Liver (tissue), 9 donors: ENCODE results near the gene ITGA6. TPM values are rescaled to one million over a fixed set of nuclear protein-coding genes. Genes with fewer than 3 reads are reported as not detected.

Experiments
- DNase-seq: peaks from one replicate; pipeline ENCODE4 v3.0.0-alpha.2; 2017; ENCODE audit warnings: low spot score
- H3K27ac ChIP-seq, 2 donors: one replicate each; pipeline ENCODE4 v1.7.0; 2013; ENCODE audit warnings: inconsistent platforms in 2 of 2, low read length in 2 of 2, control low read depth in 1 of 2, low read depth in 1 of 2, mild to moderate bottlenecking in 1 of 2
- H3K27me3 ChIP-seq, 4 donors: one replicate each; pipeline versions ENCODE4 v1.6.1 to v1.7.0; 2013; ENCODE audit warnings: low read length in 3 of 4, inconsistent platforms in 1 of 4, mild to moderate bottlenecking in 1 of 4, moderate library complexity in 1 of 4; ENCODE audit not compliant: control insufficient read depth in 4 of 4, insufficient read depth in 4 of 4
- H3K36me3 ChIP-seq, 4 donors: one replicate each; pipeline versions ENCODE4 v1.6.1 to v1.7.0; 2013; ENCODE audit warnings: low read length in 3 of 4, mild to moderate bottlenecking in 3 of 4, low read depth in 1 of 4, moderate library complexity in 1 of 4; ENCODE audit not compliant: control insufficient read depth in 4 of 4, insufficient read depth in 3 of 4
- H3K4me1 ChIP-seq, 4 donors: one replicate each; pipeline versions ENCODE4 v1.6.1 to v1.7.0; 2013; ENCODE audit warnings: low read length in 3 of 4, mild to moderate bottlenecking in 3 of 4, moderate library complexity in 1 of 4; ENCODE audit not compliant: control insufficient read depth in 4 of 4, insufficient read depth in 4 of 4
- H3K4me3 ChIP-seq, 3 donors: one replicate each; pipeline versions ENCODE4 v1.6.1 to v1.7.0; 2013; ENCODE audit warnings: low read length in 3 of 3, control low read depth in 1 of 3, low read depth in 1 of 3, mild to moderate bottlenecking in 1 of 3
- H3K9ac ChIP-seq, 2 donors: one replicate each; pipeline ENCODE4 v1.7.0; 2013; ENCODE audit warnings: low read length in 2 of 2, mild to moderate bottlenecking in 2 of 2, moderate library complexity in 2 of 2, control low read depth in 1 of 2, low read depth in 1 of 2
- H3K9me3 ChIP-seq, 4 donors: one replicate each; pipeline versions ENCODE4 v1.6.1 to v1.7.0; 2013; ENCODE audit warnings: low read length in 3 of 4; ENCODE audit not compliant: control insufficient read depth in 4 of 4
- ATF3 ChIP-seq: IDR thresholded peaks from 2 replicates; pipeline ENCODE4 v1.6.1; 2016; ENCODE audit warnings: antibody characterized with exemption
- CTCF ChIP-seq: fragments of 150-350 bp; IDR thresholded peaks from 2 replicates; pipeline ENCODE4 v1.5.1; 2017; ENCODE audit warnings: improper control_type of control experiment, low read depth, low read length; ENCODE audit not compliant: missing input control
- EGR1 ChIP-seq, 2 donors: IDR thresholded peaks; 2 replicates each; pipeline ENCODE4 v1.6.1; 2016 to 2018; ENCODE audit warnings: antibody characterized with exemption in 2 of 2, low read depth in 2 of 2
- FOXA1 ChIP-seq: IDR thresholded peaks from 2 replicates; pipeline ENCODE4 v1.6.1; 2016; ENCODE audit warnings: antibody characterized with exemption
- FOXA2 ChIP-seq: IDR thresholded peaks from 2 replicates; pipeline ENCODE4 v1.6.1; 2016; ENCODE audit warnings: antibody characterized with exemption
- GABPA ChIP-seq, 2 donors: IDR thresholded peaks in 1 of 2; conservative IDR thresholded peaks in 1 of 2; 2 replicates each; pipeline ENCODE4 v1.6.1; 2016; ENCODE audit warnings: antibody characterized with exemption in 2 of 2, mild to moderate bottlenecking in 1 of 2, moderate library complexity in 1 of 2
- HNF4A ChIP-seq, 2 donors: conservative IDR thresholded peaks; 2 replicates each; pipeline ENCODE4 v1.6.1; 2016; ENCODE audit warnings: antibody characterized with exemption in 2 of 2, mild to moderate bottlenecking in 2 of 2
- HNF4G ChIP-seq: IDR thresholded peaks from 2 replicates; pipeline ENCODE4 v1.6.1; 2016; ENCODE audit warnings: antibody characterized with exemption
- JUND ChIP-seq, 2 donors: IDR thresholded peaks; 2 replicates each; pipeline ENCODE4 v1.6.1; 2016; ENCODE audit warnings: antibody characterized with exemption in 2 of 2
- MAX ChIP-seq: IDR thresholded peaks from 2 replicates; pipeline ENCODE4 v1.6.1; 2016; ENCODE audit warnings: antibody characterized with exemption
- NR2F2 ChIP-seq: IDR thresholded peaks from 2 replicates; pipeline ENCODE4 v1.6.1; 2016; ENCODE audit warnings: antibody characterized with exemption
- RAD21 ChIP-seq, 2 donors: IDR thresholded peaks; 2 replicates each; pipeline ENCODE4 v1.6.1; 2016; ENCODE audit warnings: antibody characterized with exemption in 2 of 2, mild to moderate bottlenecking in 2 of 2
- REST ChIP-seq: IDR thresholded peaks from 2 replicates; pipeline ENCODE4 v1.6.1; 2016; ENCODE audit warnings: antibody characterized with exemption, mild to moderate bottlenecking
- RXRA ChIP-seq, 2 donors: IDR thresholded peaks; 2 replicates each; pipeline ENCODE4 v1.6.1; 2017 to 2018; ENCODE audit warnings: antibody characterized with exemption in 2 of 2, mild to moderate bottlenecking in 1 of 2
- SP1 ChIP-seq: IDR thresholded peaks from 2 replicates; pipeline ENCODE4 v1.6.1; 2018; ENCODE audit warnings: antibody characterized with exemption, mild to moderate bottlenecking
- TAF1 ChIP-seq: conservative IDR thresholded peaks from 2 replicates; pipeline ENCODE4 v1.6.1; 2016; ENCODE audit warnings: antibody characterized with exemption, mild to moderate bottlenecking
- YY1 ChIP-seq: IDR thresholded peaks from 2 replicates; pipeline ENCODE4 v1.6.1; 2016; ENCODE audit warnings: antibody characterized with exemption, mild to moderate bottlenecking
- ZBTB33 ChIP-seq: IDR thresholded peaks from 2 replicates; pipeline ENCODE4 v1.6.1; 2016; ENCODE audit warnings: antibody characterized with exemption
- polyA plus RNA-seq, 2 donors: library from polyadenylated mRNA; stranded (reverse) in 1 of 2; unstranded in 1 of 2; fragments of 200-250 nt in 1 of 2; fragments of >200 nt in 1 of 2; fragmentation: Nextera tagmentation in 1 of 2; extraction: Ambion mirVana in 1 of 2; gene quantifications; one replicate each; pipeline versions ENCODE4 v1.2.1 to v1.2.3, GENCODE V29; 2013 to 2015
- total RNA-seq, 2 donors: library from RNA; depleted of rRNA; stranded (reverse); fragments of >200 nt; gene quantifications; one replicate each; pipeline ENCODE4 v1.2.3, GENCODE V29; 2014
- donor health status: healthy.
- donor health status: healthy.
- donor health status: healthy.
- donor health status: healthy.
- donor health status: healthy.

ITGA6 gene
- total and polyA plus RNA-seq, 4 donors, result 5.8 to 21.6 (median 11.4) TPM

- Histone ChIP-seq H3K36me3 (peaks cover 0 to 4% (median 0%) of the 10 kb centered on the region in 4 donors), H3K9ac (no peak overlapping the region), H3K27ac (no peak overlapping the region), H3K4me3 (no peak overlapping the region), H3K4me1 (no peaks in the 10 kb centered on the region), H3K27me3 (no peaks in the 10 kb centered on the region), H3K9me3 (no peaks in the 10 kb centered on the region)
- DNase-seq, result no peak
- no peak for TF ChIP-seq ATF3
- TF ChIP-seq SP1, result no peak
- no peak for TF ChIP-seq HNF4G
- no peak for TF ChIP-seq FOXA2
- no peak for TF ChIP-seq CTCF
- no peak for TF ChIP-seq GABPA (IDR thresholded peaks at IDR 0.05 in 1 of 2, conservative IDR thresholded peaks at IDR 0.05 in 1 of 2)
- no peak for TF ChIP-seq RXRA (IDR thresholded peaks at IDR 0.05)
- TF ChIP-seq FOXA1, result no peak
- TF ChIP-seq YY1, result no peak
- TF ChIP-seq REST, result no peak
- no peak for TF ChIP-seq RAD21 (IDR thresholded peaks at IDR 0.05)
- TF ChIP-seq HNF4A (conservative IDR thresholded peaks at IDR 0.05), result no peak
- TF ChIP-seq TAF1, result no peak
- TF ChIP-seq ZBTB33, result no peak
- no peak for TF ChIP-seq MAX
- no peak for TF ChIP-seq NR2F2
- no peak for TF ChIP-seq EGR1 (IDR thresholded peaks at IDR 0.05; ENCODE audit: low read depth in 2 of 2)
- TF ChIP-seq JUND (IDR thresholded peaks at IDR 0.05), result no peak
Observed at GRCh38 chr2:172473167-172473566, 45.8 kb downstream of the ITGA6 start.
